Fibroblast of skin of right biceps (primary cell): ENCODE data around the gene SELP.

Source experiments
- DNase-seq: peaks from one replicate; pipeline ENCODE4 v3.0.0-alpha.2; 2013

Gene SELP

GRCh38 chr1:169572187-169572586 lies 57.7 kb downstream of the SELP start:
- no peak for DNase-seq

- no peak for DNase-seq
These were observed 58.5 kb downstream of the SELP start for GRCh38 chr1:169571450-169571849.

DNA sequence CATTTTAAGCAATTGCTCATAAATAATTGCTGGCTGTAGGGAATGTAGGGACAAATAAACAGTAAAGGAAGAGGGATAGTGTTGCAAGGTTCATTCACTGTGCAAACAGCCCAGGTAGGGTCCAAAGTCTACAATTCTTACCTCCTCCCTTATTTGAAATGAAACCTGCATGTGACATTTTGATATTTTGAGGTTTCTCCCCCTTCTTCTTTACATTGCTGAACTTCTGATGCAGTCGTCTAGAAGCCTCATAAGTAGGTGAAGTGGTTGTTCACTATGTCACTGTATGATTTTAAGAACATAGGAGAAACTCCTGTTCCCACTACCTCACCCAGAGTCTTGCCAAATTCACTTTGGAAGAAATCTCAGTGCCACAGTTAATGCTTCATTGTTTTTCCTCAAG lies 59.8 kb downstream of the SELP start:
- DNase-seq = no peak

DNA sequence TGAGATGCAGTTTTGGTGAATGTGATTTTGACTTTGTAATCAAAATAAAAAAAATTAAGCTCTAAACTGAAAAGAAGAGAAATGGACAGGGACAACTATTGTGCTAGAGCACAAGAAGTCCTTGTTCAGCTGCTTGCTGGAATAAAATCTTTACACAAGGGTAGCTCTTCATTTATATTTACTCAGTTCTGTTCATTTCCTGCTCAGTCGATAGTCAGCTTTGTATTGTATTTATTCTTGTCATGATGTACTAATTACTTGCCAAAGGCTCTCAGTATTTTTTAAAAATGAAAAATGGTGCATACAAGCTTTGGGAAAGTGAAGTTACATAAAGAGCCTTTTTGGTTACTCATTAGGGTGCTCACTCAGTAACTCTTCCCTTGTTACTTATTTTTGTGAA lies 61.4 kb downstream of the SELP start:
- no peak for DNase-seq

DNA sequence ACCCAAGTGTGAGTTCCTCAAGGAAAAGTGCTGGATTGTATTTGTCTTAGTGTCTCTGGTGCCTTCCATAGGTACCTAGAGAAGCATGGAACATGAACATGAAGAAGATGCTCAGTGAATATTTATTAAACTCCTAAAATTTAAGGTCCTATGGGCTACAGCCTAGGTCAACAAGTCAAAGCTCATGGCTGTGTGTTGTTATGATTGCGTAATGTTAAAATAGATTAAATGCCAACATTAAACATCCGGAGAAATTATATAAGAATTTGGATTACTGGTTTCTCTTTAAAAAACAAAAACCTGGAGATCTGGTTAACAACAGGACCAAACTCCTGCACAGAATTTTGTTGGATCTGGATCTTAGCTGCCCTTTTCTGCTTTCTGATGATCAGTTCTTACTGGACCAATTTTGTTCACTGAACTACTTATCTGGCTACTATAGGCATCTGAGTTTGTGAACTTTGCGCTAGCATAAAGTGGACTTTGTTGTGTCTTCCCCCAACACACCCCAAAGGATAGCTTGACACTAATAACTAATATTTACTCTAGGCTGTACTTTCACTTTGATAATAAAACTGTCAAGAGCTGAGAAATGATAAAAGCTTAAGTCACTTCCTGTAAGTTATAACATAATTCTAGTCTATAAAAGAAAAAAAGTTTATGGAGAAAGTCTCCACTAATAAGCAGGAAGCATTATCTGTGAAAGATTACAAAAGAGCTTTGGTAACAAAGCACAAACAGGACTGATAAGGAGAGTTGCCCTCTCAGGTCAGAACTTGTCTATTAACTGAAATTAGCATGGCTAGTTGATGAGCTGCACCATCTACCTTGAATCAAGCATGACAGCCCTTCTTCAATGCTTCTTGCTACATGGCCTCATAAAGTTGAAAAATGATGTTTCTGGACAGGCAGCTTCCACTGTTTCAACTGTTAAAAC lies 64.3 kb downstream of the SELP start:
- DNase-seq = no peak

- DNase-seq = no peak
These were observed 66.3 kb downstream of the SELP start for GRCh38 chr1:169563650-169564049.

GRCh38 chr1:169563019-169563615 lies 66.8 kb downstream of the SELP start:
- DNase-seq = no peak

DNA sequence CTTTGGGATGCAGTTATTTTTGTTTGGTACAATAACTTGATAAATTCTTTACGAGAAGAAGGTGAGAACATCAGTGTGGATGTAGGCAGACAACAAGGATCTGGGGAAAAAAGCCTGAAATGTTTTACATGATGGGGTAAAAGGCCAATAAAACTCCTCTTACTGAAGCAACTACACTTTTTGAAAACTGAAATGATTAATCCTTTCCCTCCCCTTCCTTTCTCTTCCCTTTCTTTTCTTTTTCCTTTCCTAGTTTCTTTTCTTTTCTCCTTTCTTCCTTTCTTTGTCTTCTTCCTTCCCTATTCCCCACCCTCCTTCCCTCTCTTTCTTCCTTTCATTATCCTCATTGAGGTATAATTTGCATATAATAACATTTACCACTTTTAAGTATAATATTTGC lies 68.2 kb downstream of the SELP start:
- DNase-seq = no peak

DNA sequence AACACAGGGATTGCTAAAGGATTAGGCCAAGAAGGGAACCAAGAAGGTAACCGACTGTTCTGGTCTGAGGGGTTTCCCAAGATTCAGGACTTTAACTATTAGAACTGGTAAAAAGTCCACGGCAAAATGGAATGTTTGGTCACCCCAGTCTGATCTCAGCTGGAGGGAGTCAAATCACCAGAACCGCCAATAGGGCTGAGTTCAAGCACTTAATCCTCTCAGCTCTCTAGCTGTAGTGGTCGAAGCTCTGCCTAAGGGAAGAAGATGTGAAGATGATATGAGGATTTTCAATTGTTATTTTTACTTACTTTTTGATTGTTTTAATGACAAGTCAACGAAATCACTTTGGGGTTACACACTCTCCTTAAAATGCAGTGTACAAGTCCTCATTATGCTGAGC lies 72.8 kb downstream of the SELP start:
- DNase-seq = no peak

DNA sequence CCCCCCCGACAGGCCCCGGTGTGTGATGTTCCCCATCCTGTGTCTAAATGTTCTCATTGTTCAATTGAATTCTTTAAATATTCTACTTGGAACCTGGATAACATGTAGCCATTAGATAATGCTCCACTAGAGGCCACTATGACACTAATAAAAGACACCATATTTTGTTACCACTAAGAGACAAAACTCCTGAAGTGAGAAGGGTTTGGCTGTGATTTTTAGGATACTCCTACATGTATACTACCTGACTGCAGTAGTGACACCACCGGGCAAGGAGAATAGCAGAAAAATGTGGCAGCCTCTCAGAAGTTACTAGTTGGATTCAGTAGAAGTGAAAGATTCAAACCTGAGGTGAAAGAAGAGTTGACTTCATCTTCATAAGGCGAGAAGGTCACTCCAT lies 79.6 kb downstream of the SELP start:
- DNase-seq = peak; percentile 26

- no peak for DNase-seq
These were observed 81.6 kb downstream of the SELP start for GRCh38 chr1:169548282-169548681.

GRCh38 chr1:169546087-169546995 lies 83.6 kb downstream of the SELP start:
- peak; percentile 66 for DNase-seq

DNA sequence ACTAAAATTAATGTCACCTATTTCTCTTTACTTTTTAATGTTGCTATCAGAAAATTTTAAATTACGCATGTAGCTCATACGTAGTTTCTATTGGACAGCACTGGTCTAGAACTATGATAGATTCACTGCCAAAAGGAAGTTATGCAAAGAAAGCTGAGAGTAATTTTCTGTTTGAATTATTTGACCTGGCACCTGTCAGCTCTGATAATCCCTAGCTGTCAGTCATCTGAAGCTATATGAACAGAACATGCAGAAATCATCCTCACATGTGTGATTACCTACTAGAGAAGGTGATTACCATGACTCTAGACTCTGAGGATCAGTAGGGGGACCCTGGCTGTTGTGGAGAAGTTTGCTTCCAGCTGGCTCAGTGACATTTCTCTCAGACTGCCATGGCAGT lies 84.5 kb downstream of the SELP start:
- DNase-seq = no peak

- DNase-seq = peak; percentile 87
These were observed 90.7 kb downstream of the SELP start for GRCh38 chr1:169538998-169539871.
